GM23338 (cell line): Measurements from ENCODE around the gene REG4.

Source experiments
- CREB1 ChIP-seq: fragments of 250-450 bp; sonication (Bioruptor Pico); IDR thresholded peaks from 2 replicates; pipeline ENCODE4 v1.5.0; 2020; ENCODE audit warnings: low read depth, mild to moderate bottlenecking, moderate library complexity
- EZH2 ChIP-seq: fragments of 200-600 bp; sonication (generic); IDR thresholded peaks from one replicate; pipeline ENCODE4 v1.8.0; 2017; ENCODE audit warnings: antibody characterized with exemption, mild to moderate bottlenecking, low read depth; ENCODE audit not compliant: unreplicated experiment
- EZH2phosphoT487 ChIP-seq: fragments of 200-600 bp; sonication (generic); IDR thresholded peaks from one replicate; pipeline ENCODE4 v1.8.1; 2018; ENCODE audit warnings: antibody characterized with exemption; ENCODE audit not compliant: unreplicated experiment
- TF ChIP-seq, protein P1 (sequence below), 2 experiments: fragments of 200-600 bp in 1 of 2; sonication (generic) in 1 of 2; conservative IDR thresholded peaks; 2 replicates each; pipeline versions ENCODE4 v1.5.1 to v1.6.1; 2016 to 2017; ENCODE audit warnings: antibody characterized with exemption in 2 of 2, low read depth in 2 of 2, mild to moderate bottlenecking in 2 of 2, moderate library complexity in 1 of 2
- TF ChIP-seq, protein P2 (sequence below): IDR thresholded peaks from one replicate; pipeline ENCODE4 v1.6.1; 2018; ENCODE audit warnings: antibody characterized with exemption; ENCODE audit not compliant: unreplicated experiment

DNA sequence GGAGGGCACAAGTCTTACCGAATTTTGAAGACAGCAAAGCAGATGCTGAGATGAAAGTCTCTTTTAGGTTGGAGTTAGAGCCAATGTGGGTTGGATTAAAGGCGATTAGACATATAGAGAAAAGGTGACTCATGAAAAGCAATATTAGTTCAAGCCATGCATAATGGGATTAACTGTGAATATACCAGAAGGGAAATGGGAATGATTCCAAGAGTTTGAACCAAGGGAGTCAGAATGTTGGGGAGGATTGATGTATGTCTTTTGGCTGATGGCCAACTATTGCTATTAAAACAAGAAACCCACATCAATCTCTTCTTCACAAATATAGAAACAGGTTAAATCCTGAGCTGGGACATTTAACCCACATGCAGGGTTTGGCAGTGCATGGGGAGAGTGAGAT, 43.8 kb downstream of the REG4 start:
- no peak for TF ChIP-seq EZH2phosphoT487
- TF ChIP-seq, protein P1, sequence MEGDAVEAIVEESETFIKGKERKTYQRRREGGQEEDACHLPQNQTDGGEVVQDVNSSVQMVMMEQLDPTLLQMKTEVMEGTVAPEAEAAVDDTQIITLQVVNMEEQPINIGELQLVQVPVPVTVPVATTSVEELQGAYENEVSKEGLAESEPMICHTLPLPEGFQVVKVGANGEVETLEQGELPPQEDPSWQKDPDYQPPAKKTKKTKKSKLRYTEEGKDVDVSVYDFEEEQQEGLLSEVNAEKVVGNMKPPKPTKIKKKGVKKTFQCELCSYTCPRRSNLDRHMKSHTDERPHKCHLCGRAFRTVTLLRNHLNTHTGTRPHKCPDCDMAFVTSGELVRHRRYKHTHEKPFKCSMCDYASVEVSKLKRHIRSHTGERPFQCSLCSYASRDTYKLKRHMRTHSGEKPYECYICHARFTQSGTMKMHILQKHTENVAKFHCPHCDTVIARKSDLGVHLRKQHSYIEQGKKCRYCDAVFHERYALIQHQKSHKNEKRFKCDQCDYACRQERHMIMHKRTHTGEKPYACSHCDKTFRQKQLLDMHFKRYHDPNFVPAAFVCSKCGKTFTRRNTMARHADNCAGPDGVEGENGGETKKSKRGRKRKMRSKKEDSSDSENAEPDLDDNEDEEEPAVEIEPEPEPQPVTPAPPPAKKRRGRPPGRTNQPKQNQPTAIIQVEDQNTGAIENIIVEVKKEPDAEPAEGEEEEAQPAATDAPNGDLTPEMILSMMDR (conservative IDR thresholded peaks at IDR 0.05; ENCODE audit: low read depth in 2 of 2): no peak
- TF ChIP-seq, protein P2, sequence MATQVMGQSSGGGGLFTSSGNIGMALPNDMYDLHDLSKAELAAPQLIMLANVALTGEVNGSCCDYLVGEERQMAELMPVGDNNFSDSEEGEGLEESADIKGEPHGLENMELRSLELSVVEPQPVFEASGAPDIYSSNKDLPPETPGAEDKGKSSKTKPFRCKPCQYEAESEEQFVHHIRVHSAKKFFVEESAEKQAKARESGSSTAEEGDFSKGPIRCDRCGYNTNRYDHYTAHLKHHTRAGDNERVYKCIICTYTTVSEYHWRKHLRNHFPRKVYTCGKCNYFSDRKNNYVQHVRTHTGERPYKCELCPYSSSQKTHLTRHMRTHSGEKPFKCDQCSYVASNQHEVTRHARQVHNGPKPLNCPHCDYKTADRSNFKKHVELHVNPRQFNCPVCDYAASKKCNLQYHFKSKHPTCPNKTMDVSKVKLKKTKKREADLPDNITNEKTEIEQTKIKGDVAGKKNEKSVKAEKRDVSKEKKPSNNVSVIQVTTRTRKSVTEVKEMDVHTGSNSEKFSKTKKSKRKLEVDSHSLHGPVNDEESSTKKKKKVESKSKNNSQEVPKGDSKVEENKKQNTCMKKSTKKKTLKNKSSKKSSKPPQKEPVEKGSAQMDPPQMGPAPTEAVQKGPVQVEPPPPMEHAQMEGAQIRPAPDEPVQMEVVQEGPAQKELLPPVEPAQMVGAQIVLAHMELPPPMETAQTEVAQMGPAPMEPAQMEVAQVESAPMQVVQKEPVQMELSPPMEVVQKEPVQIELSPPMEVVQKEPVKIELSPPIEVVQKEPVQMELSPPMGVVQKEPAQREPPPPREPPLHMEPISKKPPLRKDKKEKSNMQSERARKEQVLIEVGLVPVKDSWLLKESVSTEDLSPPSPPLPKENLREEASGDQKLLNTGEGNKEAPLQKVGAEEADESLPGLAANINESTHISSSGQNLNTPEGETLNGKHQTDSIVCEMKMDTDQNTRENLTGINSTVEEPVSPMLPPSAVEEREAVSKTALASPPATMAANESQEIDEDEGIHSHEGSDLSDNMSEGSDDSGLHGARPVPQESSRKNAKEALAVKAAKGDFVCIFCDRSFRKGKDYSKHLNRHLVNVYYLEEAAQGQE: no peak
- TF ChIP-seq CREB1 (CRISPR knock-in tag): no peak
- no peak for TF ChIP-seq EZH2
